H1 (cell line): Measurements from ENCODE around the gene KIAA1755. TPM values are rescaled to one million over a fixed set of nuclear protein-coding genes. Genes with fewer than 3 reads are reported as not detected.

ENCODE experiments used
- CHD7 ChIP-seq: fragments of 300-600 bp; sonication (generic); IDR thresholded peaks from 2 replicates; pipeline ENCODE4 v1.7.1; 2012; ENCODE audit warnings: low read length, moderate library complexity, mild to moderate bottlenecking, inconsistent platforms; ENCODE audit not compliant: insufficient replicate concordance
- E2F6 ChIP-seq: IDR thresholded peaks from 2 replicates; pipeline ENCODE4 v1.6.1; 2012; ENCODE audit warnings: inconsistent platforms
- EZH2 ChIP-seq: fragments of 200-600 bp; sonication (generic); IDR thresholded peaks from 2 replicates; pipeline ENCODE4 v1.7.1; 2012; ENCODE audit warnings: low read depth, mild to moderate bottlenecking, moderate library complexity, low read length, inconsistent platforms; ENCODE audit not compliant: severe bottlenecking
- SIX5 ChIP-seq: IDR thresholded peaks from 2 replicates; pipeline ENCODE4 v1.6.1; 2011; ENCODE audit warnings: mild to moderate bottlenecking, low read depth, low read length
- TEAD4 ChIP-seq: IDR thresholded peaks from 2 replicates; pipeline ENCODE4 v1.6.1; 2012; ENCODE audit warnings: low read depth, low read length, inconsistent platforms, mixed read lengths
- polyA plus RNA-seq, 7 experiments: library from polyadenylated mRNA; depleted of rRNA in 3 of 7; stranded (reverse) in 5 of 7; unstranded in 2 of 7; fragments of >200 nt in 5 of 7; fragments of 200-250 nt in 2 of 7; gene quantifications; 1 replicate in 5 of 7; 2 replicates in 1 of 7; 4 replicates in 1 of 7; pipeline versions ENCODE4 v1.2.1 to v1.2.3, GENCODE V29; 2011 to 2013; ENCODE audit warnings: missing spikeins in 2 of 7, mixed read lengths in 2 of 7
- total RNA-seq: library from RNA; stranded (reverse); fragmentation: NEBNext Ultra II Directional; extraction: Animal tissue kit (Norgen Biotek cat#: 25700); gene quantifications from 2 replicates; pipeline ENCODE4 v1.2.1, GENCODE V29; 2021

KIAA1755 gene
- total and polyA plus RNA-seq, 2 of the 8 experiments (the other 6 are each of a cell fraction or from before 2014, with no cell fraction given), result 0.23 TPM; not detected in 1

GRCh38 chr20:38164069-38164468 is 96.5 kb downstream of the KIAA1755 start (continued):
- no peak for TF ChIP-seq CHD7
- TF ChIP-seq SIX5, result no peak
- no peak for TF ChIP-seq TEAD4
- TF ChIP-seq EZH2, result no peak
- no peak for TF ChIP-seq E2F6
